Activated CD8-positive, alpha-beta T cell treated with anti-CD3 and anti-CD28 coated beads for 36 hours (primary cell): Measurements from ENCODE around the gene C1orf21. TPM values are rescaled to one million over a fixed set of nuclear protein-coding genes. Genes with fewer than 3 reads are reported as not detected.

Experiments
- ATAC-seq: fragments of 200-7000 bp; cut with Tn5 transposase; one replicate; pipeline ENCODE4 v1.10.0; 2021; ENCODE audit warnings: mild to moderate bottlenecking, moderate library complexity
- CTCF ChIA-PET: fragments of 350-600 bp; sonication (Branson Sonifier 250); formaldehyde crosslinking; loops from one replicate; lab custom pipeline; 2021; ENCODE audit warnings: antibody characterized with exemption; lab: Charles Lee
- POLR2A ChIA-PET: fragments of 350-600 bp; sonication (Branson Sonifier 250); formaldehyde crosslinking; loops from one replicate; lab custom pipeline; 2021; ENCODE audit warnings: antibody characterized with exemption; lab: Charles Lee
- DNase-seq: peaks from one replicate; pipeline ENCODE4 v3.0.0-alpha.2; 2020
- H3K27ac Mint-ChIP-seq: one replicate; pipeline ENCODE4 v1.8.0; 2021; ENCODE audit warnings: mild to moderate bottlenecking, mixed read lengths
- H3K27me3 Mint-ChIP-seq: one replicate; pipeline ENCODE4 v1.8.0; 2021; ENCODE audit warnings: mixed read lengths
- H3K36me3 Mint-ChIP-seq: one replicate; pipeline ENCODE4 v1.8.0; 2021; ENCODE audit warnings: low read depth, mixed read lengths
- H3K4me1 Mint-ChIP-seq: one replicate; pipeline ENCODE4 v1.8.0; 2021; ENCODE audit warnings: low read depth, mixed read lengths
- H3K4me3 Mint-ChIP-seq: one replicate; pipeline ENCODE4 v1.8.0; 2021; ENCODE audit warnings: mild to moderate bottlenecking, moderate library complexity, mixed read lengths
- H3K9me3 Mint-ChIP-seq: one replicate; pipeline ENCODE4 v1.8.0; 2021; ENCODE audit warnings: mixed read lengths
- intact Hi-C: fragments of 100-400 bp; cut with micrococcal nuclease; formaldehyde crosslinking; loops from one replicate; pipeline ENCODE4 v1.10.0; 2022
- total RNA-seq, 2 experiments: library from RNA; stranded (reverse); gene quantifications; one replicate each; pipeline ENCODE4 v1.2.3, GENCODE V29; 2021
- TF ChIP-seq, protein P1 (sequence below): fragments of 200-600 bp; IDR thresholded peaks from one replicate; pipeline ENCODE4 v1.8.0; 2022; ENCODE audit warnings: antibody characterized with exemption, mild to moderate bottlenecking

Gene C1orf21
- total RNA-seq, 2 experiments from 2014 or later, result 3.8 to 4.6 TPM

DNA sequence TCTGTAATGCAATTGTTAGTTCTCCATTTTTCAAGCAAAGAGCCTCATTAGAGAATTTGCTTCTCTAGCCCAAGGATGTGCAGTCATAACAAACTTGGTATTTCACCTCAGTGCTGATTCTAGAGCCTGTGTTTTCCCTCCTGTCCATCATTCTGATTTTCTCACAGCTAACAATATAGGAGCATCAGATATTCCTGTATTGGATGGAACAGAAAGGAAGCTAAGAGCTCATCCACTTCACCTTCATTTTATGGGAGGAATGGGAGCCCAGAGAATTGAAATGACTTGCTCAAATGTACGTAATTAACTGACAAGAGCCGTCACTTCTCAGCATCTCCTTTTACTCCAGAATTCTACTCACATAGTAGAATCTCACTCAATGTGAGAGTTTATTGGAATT lies 271.2 kb downstream of the C1orf21 start:
- ATAC-seq, result no peak
- intact Hi-C loops, result no loop called here

DNA sequence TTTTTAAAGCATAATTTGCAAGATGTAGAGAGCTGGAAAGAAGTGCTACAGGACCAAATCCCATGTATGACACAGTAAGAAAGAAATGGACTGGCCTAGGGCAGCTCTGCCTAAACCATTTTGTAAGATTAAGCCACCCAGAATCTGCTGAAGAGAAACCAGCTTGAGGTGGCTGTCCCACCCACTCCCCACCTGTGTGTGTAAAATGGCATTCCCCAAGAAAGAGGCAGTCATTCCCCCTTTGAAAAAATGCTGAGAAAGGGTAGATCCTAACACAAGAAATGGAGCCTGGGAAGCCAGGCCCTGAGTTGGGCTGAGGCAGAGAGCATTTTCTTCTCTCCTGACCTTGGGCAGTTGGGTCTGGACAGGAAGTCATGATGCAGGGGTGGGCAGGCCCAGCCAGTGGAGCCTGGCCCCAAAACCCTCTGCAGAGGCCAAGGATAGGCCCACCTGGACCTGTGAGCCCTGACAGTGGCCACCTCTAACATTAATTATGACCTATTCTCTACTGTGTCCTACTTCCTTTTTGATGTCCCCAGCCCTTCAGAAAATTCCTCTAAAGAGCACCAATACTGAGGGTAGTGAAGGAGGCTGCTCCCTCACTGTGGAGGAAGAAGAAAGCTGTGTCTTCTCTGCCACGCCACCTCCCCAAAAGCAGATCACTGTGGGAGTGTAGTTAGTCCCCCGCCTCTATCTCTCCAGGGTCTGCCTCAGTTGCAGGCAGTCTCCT lies 273.8 kb downstream of the C1orf21 start:
- intact Hi-C loops, result no loop called here
- CTCF ChIA-PET, result interaction anchor here (1.4 kb wide), 1 partner anchor 10 kb away, joined by 3 read pairs; no protein-coding TSS in a partner anchor
- peaks cover 2% of the 10 kb centered on the region for H3K4me1 Mint-ChIP-seq
- POLR2A ChIA-PET, result no interaction called here
- TF ChIP-seq, protein P1, sequence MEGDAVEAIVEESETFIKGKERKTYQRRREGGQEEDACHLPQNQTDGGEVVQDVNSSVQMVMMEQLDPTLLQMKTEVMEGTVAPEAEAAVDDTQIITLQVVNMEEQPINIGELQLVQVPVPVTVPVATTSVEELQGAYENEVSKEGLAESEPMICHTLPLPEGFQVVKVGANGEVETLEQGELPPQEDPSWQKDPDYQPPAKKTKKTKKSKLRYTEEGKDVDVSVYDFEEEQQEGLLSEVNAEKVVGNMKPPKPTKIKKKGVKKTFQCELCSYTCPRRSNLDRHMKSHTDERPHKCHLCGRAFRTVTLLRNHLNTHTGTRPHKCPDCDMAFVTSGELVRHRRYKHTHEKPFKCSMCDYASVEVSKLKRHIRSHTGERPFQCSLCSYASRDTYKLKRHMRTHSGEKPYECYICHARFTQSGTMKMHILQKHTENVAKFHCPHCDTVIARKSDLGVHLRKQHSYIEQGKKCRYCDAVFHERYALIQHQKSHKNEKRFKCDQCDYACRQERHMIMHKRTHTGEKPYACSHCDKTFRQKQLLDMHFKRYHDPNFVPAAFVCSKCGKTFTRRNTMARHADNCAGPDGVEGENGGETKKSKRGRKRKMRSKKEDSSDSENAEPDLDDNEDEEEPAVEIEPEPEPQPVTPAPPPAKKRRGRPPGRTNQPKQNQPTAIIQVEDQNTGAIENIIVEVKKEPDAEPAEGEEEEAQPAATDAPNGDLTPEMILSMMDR, result no peak
- no peaks in the 10 kb centered on the region for H3K36me3 Mint-ChIP-seq
- H3K27ac Mint-ChIP-seq, result no peak overlapping the region
- no peak overlapping the region for H3K4me3 Mint-ChIP-seq
- ATAC-seq, result no peak
- DNase-seq, result no peak
- H3K9me3 Mint-ChIP-seq, result no peaks in the 10 kb centered on the region
- H3K27me3 Mint-ChIP-seq, result peaks cover 10% of the 10 kb centered on the region

More for the DNA sequence above, 271.2 kb downstream of the C1orf21 start:
- H3K27ac Mint-ChIP-seq, result no peak overlapping the region
- ChIA-PET CTCF (no interaction called here), POLR2A (no interaction called here)
- no peaks in the 10 kb centered on the region for H3K36me3 Mint-ChIP-seq
- H3K4me3 Mint-ChIP-seq, result no peak overlapping the region
- H3K9me3 Mint-ChIP-seq, result no peaks in the 10 kb centered on the region
- no peak for DNase-seq
- H3K27me3 Mint-ChIP-seq, result no peaks in the 10 kb centered on the region
- no peaks in the 10 kb centered on the region for H3K4me1 Mint-ChIP-seq
- TF ChIP-seq, protein P1, result no peak

DNA sequence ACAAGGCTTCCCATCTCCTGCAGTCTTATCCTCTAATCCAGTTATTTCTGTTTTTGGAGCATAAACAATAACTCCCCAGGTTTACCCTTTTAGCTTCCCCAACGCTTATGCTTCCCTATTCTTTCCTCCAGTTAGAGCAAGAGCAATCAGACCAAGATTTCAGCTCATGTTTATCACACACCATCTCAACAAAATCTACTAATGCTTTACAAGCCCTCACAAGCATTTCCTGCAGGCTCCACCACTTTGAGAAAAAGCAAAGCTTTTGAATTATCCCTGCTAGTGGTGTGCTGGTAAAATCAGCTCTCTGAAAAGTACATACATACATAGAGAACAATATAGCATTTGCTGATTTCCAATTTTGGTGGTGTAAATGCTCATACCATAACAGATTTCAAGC lies 275.0 kb downstream of the C1orf21 start:
- intact Hi-C loops, result no loop called here
- ATAC-seq (no peak), DNase-seq (no peak)
- ChIA-PET CTCF (no interaction called here), POLR2A (no interaction called here)
- Mint-ChIP-seq H3K4me3 (no peak overlapping the region), H3K27ac (no peak overlapping the region), H3K27me3 (peaks cover 12% of the 10 kb centered on the region), H3K36me3 (no peaks in the 10 kb centered on the region), H3K9me3 (no peaks in the 10 kb centered on the region), H3K4me1 (peaks cover 2% of the 10 kb centered on the region)
- TF ChIP-seq, protein P1, result no peak

DNA sequence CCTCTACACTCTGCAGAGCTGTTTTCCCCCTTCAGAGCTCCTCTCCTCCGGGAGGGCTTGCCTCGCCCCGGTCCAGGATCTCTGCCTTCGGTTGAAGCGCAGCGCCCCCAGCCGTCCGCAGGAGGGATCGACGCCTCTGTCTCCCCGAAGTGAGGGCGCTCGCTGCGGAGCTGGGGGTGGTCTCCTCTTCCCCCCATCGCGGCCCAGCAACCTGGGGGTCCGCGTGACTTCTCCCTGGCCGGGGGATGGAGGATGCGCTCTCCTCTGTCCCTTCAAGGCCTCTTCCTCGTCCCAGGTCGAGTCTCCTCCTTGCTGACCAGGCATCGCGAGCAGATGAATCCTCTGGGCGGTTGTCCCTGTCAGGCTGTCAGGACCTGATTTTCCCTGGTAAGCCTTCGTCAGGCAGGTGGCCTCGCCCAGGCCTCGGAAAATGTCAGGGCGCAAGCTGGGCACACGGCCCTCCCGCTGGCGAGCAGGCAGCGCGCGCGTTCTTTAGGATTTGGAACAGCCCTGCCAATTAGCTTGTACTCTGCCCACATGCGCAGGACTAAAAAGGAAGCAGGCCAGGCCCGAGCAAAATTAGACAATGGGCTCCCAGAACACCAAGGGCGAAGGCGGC lies 277.3 kb downstream of the C1orf21 start:
- no peak overlapping the region for H3K4me3 Mint-ChIP-seq
- ATAC-seq (peak; percentile 90), DNase-seq (peak; percentile 70)
- H3K27me3 Mint-ChIP-seq, result peaks cover 12% of the 10 kb centered on the region
- peaks cover 2% of the 10 kb centered on the region for H3K4me1 Mint-ChIP-seq
- intact Hi-C loops, result no loop called here
- TF ChIP-seq, protein P1, result peak; percentile 94
- ChIA-PET CTCF (interaction anchor here (0.6 to 2.3 kb wide), 36 partner anchors 8 to 659 kb away, joined by 3 to 19 read pairs (median 4); partner anchors contain the start of gene TSEN15), POLR2A (no interaction called here)
- H3K9me3 Mint-ChIP-seq, result no peaks in the 10 kb centered on the region
- no peak overlapping the region for H3K27ac Mint-ChIP-seq
- H3K36me3 Mint-ChIP-seq, result no peaks in the 10 kb centered on the region

DNA sequence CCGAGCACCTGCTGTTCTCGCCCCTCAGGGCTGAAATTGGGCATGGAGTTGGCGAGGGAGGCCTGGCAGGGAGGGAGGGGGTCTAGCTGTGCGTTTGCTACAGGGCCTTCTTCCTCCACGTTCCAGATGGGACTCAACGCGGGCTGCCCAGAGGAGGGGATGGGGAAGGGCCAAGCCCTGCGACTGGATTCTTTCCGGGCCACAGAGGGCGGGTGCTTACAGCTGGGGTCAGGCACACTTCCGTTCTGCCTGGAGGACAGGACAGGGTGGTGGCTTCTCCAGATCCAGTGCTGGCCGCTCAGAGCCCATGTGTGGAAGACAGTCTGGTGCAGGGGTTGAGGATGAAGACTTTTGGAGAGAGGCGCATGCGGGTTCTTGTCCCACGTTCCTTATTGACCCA lies 277.8 kb downstream of the C1orf21 start:
- ChIA-PET POLR2A (no interaction called here), CTCF (interaction anchor here (1.0 to 2.3 kb wide), 27 partner anchors 7 to 659 kb away, joined by 3 to 19 read pairs (median 4); no protein-coding TSS in a partner anchor)
- Mint-ChIP-seq H3K4me3 (no peak overlapping the region), H3K27me3 (peaks cover 12% of the 10 kb centered on the region), H3K4me1 (peaks cover 2% of the 10 kb centered on the region), H3K36me3 (no peaks in the 10 kb centered on the region), H3K9me3 (no peaks in the 10 kb centered on the region), H3K27ac (no peak overlapping the region)
- intact Hi-C loops, result no loop called here
- ATAC-seq (no peak), DNase-seq (no peak)
- TF ChIP-seq, protein P1, result no peak
